ENCODE measurements around the gene CASZ1. TPM values are rescaled to one million over a fixed set of nuclear protein-coding genes. Genes with fewer than 3 reads are reported as not detected.

The CASZ1 gene
- total and polyA plus RNA-seq, 8 donors: 6.0 to 166 (median 39.8) TPM

DNA sequence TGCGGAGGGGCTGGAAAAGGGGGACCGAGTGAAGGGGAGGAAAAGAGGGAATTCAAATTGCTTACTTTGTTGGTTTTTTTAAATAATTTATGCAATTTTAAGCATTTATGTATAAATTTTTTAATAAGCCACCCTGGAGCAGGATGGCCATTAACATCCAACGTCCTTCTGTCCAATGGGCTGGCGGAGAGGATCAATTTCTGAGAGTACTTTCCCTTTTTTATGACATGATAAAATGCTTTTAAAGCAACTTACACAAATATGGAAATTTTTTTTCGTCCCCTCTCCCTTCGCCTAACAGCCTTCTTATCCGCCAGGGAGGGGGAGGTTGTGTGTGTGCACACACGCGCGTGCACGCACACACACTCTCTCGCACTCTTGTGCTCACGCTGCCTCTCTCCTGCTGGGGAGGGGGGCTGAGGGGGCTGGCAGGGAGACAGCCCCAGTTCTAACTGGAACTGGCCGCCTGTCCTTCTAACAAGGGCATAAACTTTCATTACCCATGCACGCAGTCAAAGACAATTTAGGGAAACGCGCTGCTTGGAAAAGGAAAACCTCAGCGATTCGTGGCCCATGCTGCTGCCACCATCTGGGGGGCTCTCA is 123.2 kb downstream of the CASZ1 start:
- WGBS, 5 donors: 67 to 82% (median 78%) methylated on average over 19 of the region's 19 CpGs
- peak overlapping the region; percentile 88 to 97 (median 92) for H3K27ac ChIP-seq
- H3K4me1 ChIP-seq: peaks cover 91 to 100% (median 96%) of the 10 kb centered on the region in 4 donors
- H3K9me3 ChIP-seq: no peaks in the 10 kb centered on the region
- no peak overlapping the region for H3K4me3 ChIP-seq
- no peaks in the 10 kb centered on the region for H3K36me3 ChIP-seq
- TF ChIP-seq POLR2AphosphoS5 (IDR thresholded peaks at IDR 0.05) (no peak), POLR2A (IDR thresholded peaks at IDR 0.05) (no peak), EP300 (IDR thresholded peaks at IDR 0.05) (no peak)
- TF ChIP-seq, protein P1, sequence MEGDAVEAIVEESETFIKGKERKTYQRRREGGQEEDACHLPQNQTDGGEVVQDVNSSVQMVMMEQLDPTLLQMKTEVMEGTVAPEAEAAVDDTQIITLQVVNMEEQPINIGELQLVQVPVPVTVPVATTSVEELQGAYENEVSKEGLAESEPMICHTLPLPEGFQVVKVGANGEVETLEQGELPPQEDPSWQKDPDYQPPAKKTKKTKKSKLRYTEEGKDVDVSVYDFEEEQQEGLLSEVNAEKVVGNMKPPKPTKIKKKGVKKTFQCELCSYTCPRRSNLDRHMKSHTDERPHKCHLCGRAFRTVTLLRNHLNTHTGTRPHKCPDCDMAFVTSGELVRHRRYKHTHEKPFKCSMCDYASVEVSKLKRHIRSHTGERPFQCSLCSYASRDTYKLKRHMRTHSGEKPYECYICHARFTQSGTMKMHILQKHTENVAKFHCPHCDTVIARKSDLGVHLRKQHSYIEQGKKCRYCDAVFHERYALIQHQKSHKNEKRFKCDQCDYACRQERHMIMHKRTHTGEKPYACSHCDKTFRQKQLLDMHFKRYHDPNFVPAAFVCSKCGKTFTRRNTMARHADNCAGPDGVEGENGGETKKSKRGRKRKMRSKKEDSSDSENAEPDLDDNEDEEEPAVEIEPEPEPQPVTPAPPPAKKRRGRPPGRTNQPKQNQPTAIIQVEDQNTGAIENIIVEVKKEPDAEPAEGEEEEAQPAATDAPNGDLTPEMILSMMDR (IDR thresholded peaks at IDR 0.05): no peak
- H3K27me3 ChIP-seq: no peaks in the 10 kb centered on the region
- intact Hi-C loops (cut with DNase I; ENCODE audit: low total_unique reads): no loop called here
- DNase-seq: no peak

DNA sequence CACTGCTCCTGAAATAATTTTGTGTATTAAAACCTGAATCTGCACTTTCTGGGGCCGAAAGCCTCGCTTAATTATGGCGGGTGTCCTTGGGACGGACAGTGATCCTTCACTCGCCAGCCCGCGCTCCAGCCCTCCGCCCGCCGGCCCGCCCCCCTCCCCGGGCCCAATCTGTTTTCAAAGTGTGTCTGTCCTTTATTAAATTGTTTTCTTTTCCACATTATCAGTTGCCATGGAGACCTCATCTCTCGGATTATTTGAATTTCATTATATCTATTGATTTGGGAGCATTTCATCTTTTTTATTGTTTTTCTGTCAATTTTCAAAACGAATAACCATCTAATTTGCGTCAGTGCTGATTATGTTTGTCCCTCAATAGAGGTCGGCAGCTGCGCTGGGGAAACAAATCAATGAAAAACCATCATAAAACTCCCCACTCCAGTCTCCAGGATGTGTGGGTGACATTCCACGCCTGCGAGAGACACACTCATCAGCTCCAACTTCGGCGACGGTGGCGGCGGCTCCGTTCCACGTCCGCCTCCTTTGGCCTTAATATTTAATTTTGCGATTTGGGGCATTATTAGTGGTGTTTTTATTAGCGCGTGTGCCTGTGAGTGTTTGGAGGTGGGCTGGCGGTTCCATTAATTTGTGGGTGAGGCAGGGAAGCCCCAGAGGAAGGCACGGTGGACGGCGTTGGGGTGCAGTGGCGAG is 123.9 kb downstream of the CASZ1 start:
- WGBS, 5 donors: 63 to 79% (median 77%) methylated on average over 35 of the region's 35 CpGs
- H3K4me3 ChIP-seq: no peak overlapping the region
- no peaks in the 10 kb centered on the region for H3K36me3 ChIP-seq
- no peaks in the 10 kb centered on the region for H3K9me3 ChIP-seq
- peak overlapping the region; percentile 15 to 97 (median 92) for H3K27ac ChIP-seq
- H3K27me3 ChIP-seq: no peaks in the 10 kb centered on the region
- H3K4me1 ChIP-seq: peaks cover 91 to 100% (median 96%) of the 10 kb centered on the region in 4 donors
- DNase-seq: no peak
- intact Hi-C loops (cut with DNase I; ENCODE audit: low total_unique reads): no loop called here
- TF ChIP-seq, protein P1 (IDR thresholded peaks at IDR 0.05): no peak
- TF ChIP-seq POLR2AphosphoS5 (IDR thresholded peaks at IDR 0.05) (no peak), POLR2A (IDR thresholded peaks at IDR 0.05) (no peak)

DNA sequence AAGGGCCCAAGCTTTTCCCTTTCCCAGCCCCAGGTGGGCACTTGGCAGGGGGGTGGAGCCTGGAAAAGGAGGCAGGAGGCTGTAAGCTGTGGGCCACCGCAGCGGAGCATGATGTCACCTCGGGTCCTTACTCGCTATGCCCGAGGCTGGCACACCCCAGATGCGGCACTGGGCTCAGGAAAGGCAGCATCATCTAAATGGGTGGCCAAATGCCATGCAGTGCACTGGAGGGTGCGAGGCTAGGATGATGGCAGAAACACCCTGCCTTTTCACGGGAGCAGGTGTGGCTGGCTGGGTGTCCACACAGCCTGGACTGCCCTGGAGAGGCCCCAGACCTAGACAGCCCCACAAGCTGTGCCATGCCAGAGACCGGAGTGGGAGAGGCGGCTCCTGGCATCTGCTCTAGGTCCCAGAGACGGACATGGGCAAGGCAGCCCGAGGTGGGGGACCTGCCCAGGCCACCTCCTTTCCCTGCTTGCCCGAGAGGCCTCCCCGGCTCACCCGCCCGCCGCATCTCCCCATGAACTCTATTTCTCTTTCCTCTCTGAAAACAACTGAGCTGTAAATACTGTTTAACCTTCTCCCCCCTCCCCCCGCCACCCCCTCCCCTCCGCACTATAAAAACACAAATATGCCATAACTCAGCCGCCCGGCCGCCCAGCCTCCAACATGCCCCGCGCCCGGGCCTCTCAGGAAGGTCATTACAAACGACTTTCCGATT is 124.7 kb downstream of the CASZ1 start:
- peaks cover 91 to 100% (median 96%) of the 10 kb centered on the region in 4 donors for H3K4me1 ChIP-seq
- WGBS, 5 donors: 54 to 72% (median 63%) methylated on average over 25 to 27 of the region's 27 CpGs
- no peak overlapping the region for H3K4me3 ChIP-seq
- intact Hi-C loops (cut with DNase I; ENCODE audit: low total_unique reads): no loop called here
- no peaks in the 10 kb centered on the region for H3K36me3 ChIP-seq
- peak overlapping the region; percentile 49 to 97 (median 91) for H3K27ac ChIP-seq
- TF ChIP-seq POLR2AphosphoS5 (IDR thresholded peaks at IDR 0.05): no peak
- no peak for TF ChIP-seq EP300 (IDR thresholded peaks at IDR 0.05)
- TF ChIP-seq, protein P1 (IDR thresholded peaks at IDR 0.05): no peak
- TF ChIP-seq POLR2A (IDR thresholded peaks at IDR 0.05): no peak
- H3K27me3 ChIP-seq: no peaks in the 10 kb centered on the region
- no peak for DNase-seq
- H3K9me3 ChIP-seq: no peaks in the 10 kb centered on the region

DNA sequence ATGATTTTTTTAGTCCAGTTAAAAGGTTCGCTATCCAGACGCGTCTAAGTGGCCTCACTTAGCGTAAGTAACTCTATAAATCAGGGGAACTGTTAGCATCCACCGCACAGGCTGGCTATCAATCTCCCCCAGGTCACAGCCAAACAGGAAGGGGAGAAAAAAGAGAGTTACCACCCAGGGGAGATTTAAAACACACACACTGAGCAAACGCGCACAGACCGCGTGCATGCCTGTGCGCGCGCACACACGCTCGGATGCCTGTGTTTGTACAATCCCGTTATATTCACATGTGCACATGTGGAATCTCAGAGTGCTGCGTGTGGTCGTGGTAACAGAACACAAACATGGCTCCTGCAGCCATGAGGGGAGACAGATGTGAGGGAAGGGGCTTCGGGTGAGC is 125.4 kb downstream of the CASZ1 start:
- intact Hi-C loops (cut with DNase I; ENCODE audit: low total_unique reads): no loop called here
- DNase-seq: peak in 1 of 2 donors; percentile 72
- Histone ChIP-seq H3K36me3 (no peaks in the 10 kb centered on the region), H3K4me1 (peaks cover 91 to 100% (median 96%) of the 10 kb centered on the region in 4 donors), H3K27ac (peak overlapping the region; percentile 49 to 97 (median 91)), H3K9me3 (no peaks in the 10 kb centered on the region), H3K27me3 (no peaks in the 10 kb centered on the region), H3K4me3 (no peak overlapping the region)
- WGBS, 5 donors: 62 to 68% (median 66%) methylated on average over 17 to 18 of the region's 18 CpGs
- TF ChIP-seq POLR2AphosphoS5 (IDR thresholded peaks at IDR 0.05) (peak in 2 of 3 donors; percentile 21 to 55), EP300 (IDR thresholded peaks at IDR 0.05) (no peak)

Measured in stomach (tissue), 9 donors.